SKM-1 treated with dmso at 0.1 percent for 144 hours (cell line): ENCODE results near the gene ZNF526.

Experiments used
- DNase-seq: peaks from one replicate; lab custom pipeline; 2025; ENCODE audit not compliant: unreplicated experiment; lab: John Stamatoyannopoulos, UW

The ZNF526 gene

DNA sequence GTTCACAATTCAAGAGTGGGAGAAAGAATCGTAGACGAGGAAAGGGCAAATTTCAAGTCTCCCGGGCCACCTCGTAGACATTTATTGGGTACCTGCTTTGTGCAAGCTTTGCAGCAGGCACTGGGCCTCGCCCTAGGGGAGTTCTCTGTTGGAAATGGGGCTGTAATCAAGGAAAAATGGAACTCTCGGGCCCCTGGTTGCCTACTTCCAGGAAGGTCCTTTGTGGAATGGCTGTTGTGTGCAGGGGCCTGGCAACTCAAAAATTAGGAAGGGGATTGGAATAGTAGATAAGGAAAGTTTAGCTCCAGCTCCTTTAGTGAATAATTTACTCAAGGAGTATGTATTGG is 612 bp downstream of the ZNF526 start:
- DNase-seq: no peak

DNA sequence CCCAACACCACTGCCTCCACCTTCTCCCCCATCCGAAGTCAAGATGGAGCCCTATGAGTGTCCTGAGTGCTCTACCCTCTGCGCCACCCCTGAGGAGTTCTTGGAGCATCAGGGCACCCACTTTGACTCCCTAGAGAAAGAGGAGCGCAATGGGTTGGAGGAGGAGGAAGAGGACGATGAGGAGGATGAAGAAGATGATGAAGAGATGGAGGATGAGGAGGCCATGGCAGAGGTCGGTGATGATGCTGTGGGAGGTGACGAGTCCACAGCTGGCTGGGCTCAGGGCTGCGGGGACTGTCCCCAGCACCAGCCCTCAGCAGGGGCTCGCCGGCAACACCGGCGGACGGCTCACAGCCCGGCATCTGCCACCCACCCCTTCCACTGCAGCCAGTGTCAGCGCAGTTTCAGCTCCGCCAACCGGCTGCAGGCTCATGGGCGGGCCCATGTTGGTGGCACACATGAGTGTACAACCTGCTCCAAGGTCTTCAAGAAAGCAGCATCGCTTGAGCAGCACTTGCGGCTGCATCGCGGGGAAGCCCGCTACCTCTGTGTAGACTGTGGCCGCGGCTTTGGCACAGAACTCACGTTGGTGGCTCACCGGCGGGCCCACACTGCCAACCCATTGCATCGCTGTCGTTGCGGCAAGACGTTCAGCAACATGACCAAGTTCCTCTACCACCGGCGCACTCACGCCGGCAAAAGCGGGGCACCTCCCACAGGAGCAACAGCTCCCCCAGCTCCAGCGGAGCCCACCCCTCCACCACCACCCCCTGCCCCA is 5.0 kb downstream of the ZNF526 start:
- DNase-seq: no peak

DNA sequence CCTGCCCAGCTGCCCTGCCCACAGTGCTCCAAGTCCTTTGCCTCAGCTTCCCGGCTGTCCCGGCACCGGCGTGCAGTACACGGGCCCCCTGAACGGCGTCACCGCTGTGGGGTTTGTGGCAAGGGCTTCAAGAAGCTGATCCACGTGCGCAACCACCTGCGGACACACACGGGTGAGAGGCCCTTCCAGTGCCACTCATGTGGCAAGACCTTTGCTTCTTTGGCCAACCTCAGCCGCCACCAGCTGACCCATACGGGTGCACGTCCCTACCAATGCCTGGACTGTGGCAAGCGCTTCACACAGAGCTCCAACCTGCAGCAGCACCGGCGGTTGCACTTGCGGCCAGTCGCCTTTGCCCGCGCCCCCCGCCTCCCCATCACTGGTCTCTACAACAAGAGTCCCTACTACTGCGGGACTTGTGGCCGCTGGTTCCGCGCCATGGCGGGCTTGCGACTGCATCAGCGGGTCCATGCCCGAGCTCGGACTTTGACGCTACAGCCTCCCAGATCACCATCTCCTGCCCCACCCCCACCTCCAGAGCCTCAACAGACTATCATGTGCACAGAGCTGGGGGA is 5.7 kb downstream of the ZNF526 start:
- DNase-seq: no peak

GRCh38 chr19:42226886-42227285 is 6.8 kb downstream of the ZNF526 start:
- DNase-seq: no peak

DNA sequence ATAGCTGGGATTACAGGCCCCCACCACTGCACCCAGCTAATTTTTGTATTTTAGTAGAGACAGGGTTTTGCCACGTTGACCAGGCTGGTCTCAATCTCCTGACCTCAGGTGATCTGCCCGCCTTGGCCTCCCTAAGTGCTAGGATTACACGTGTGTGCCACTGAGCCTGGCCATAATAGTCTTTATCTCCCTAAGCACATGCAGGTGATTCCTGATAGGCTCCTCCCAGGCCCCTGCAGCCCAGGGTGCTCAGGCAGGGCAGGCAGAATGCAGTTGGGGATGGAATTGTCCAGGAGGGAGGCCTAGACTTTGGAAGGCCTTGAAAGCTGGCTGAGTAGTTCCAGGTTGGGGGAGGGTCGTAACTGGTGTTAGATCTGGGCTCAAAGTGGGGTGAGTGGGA is 8.5 kb downstream of the ZNF526 start:
- DNase-seq: no peak

- no peak for DNase-seq
Measured at GRCh38 chr19:42229301-42229854, 9.3 kb downstream of the ZNF526 start.

DNA sequence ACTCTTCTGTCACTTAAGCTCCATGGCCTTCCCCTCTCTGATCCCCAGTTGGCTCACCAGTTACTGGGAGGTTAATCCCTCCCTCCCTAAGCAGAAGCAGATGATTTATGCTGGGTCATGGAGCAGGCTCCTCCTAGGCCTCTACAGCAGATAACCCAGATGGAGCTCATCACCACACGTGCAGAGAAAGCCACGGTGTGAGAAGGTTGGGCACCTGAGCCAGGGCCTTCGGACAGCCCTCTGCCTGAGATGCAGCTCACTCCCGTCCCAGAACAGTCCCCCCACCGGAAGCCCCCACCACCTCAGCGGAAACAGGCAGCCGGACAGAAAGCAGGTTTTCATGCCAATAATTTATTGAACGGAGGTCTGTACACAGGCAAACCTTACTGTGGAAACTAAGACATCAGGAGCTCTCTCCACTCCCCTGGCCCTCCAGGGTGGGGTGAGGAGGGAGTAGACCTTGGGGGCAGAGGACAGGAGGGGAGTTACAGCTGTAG is 9.8 kb downstream of the ZNF526 start:
- DNase-seq: no peak

DNA sequence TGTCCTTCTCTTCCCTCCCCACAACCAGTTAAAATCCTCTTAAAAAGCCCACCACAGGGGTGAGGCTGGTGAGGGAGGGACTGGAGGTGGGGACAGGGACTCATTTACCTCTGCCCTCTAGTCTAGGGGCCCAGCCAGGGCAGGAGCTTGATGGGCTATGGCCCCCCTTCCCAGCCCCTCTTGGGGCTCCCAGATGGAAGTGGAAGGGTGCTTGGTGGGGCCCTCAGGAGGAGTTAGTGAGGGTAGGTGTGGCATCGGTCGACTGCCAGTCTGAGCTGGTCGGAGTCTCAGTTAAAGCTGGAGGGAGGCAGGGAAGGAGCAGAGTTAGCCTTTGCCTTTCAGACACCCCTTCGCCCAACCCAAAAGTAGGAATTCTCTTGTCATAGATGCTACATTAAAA is 10.5 kb downstream of the ZNF526 start:
- no peak for DNase-seq

- DNase-seq: no peak
Measured at GRCh38 chr19:42232435-42232834, 12.3 kb downstream of the ZNF526 start.

- DNase-seq: no peak
Measured at GRCh38 chr19:42233106-42233505, 13.0 kb downstream of the ZNF526 start.

- no peak for DNase-seq
Measured at GRCh38 chr19:42233678-42234292, 13.7 kb downstream of the ZNF526 start.

DNA sequence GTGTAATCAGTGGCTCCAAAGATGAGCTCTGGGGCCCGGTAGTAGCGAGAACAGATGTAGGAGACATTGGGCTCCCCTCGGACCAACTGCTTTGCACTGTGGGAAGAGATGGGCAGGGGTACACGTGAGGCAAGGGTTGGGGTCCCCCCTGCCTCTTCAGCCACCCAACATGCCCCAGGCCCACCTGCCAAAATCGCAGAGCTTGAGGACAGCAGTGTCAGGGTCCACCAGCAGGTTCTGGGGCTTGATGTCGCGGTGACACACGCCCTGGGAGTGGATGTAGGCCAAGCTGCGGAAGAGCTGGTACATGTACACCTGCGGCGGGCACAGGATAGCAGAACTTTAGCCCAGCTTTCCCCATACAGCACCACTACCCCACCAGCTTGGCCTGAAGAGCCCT is 14.3 kb downstream of the ZNF526 start:
- no peak for DNase-seq

- no peak for DNase-seq
Measured at GRCh38 chr19:42235181-42235580, 15.1 kb downstream of the ZNF526 start.

- DNase-seq: no peak
Measured at GRCh38 chr19:42239544-42240220, 19.6 kb downstream of the ZNF526 start.

GRCh38 chr19:42241279-42241678 is 21.2 kb downstream of the ZNF526 start:
- DNase-seq: no peak

DNA sequence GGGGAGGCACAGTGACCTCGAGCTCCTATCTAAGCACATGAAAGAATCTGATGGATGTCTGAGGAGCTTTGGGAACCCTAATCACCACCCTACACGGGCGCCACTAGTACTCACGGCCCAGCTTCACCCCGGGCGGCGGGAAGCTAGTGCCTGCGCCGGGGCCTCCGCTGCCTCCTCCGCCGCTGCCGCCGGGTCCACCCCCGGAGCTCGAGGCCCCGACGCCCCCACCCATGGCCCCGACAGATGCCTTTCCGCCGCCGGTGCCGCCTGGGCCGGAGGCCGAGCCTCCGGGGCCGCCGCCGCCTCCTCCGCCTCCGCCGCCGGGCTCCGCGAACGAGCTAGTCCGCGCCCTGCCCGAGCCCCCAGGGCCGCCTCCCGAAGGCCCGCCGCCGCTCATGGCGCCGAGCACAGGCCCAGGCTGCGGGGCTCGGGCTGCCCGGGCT is 22.0 kb downstream of the ZNF526 start:
- no peak for DNase-seq

DNA sequence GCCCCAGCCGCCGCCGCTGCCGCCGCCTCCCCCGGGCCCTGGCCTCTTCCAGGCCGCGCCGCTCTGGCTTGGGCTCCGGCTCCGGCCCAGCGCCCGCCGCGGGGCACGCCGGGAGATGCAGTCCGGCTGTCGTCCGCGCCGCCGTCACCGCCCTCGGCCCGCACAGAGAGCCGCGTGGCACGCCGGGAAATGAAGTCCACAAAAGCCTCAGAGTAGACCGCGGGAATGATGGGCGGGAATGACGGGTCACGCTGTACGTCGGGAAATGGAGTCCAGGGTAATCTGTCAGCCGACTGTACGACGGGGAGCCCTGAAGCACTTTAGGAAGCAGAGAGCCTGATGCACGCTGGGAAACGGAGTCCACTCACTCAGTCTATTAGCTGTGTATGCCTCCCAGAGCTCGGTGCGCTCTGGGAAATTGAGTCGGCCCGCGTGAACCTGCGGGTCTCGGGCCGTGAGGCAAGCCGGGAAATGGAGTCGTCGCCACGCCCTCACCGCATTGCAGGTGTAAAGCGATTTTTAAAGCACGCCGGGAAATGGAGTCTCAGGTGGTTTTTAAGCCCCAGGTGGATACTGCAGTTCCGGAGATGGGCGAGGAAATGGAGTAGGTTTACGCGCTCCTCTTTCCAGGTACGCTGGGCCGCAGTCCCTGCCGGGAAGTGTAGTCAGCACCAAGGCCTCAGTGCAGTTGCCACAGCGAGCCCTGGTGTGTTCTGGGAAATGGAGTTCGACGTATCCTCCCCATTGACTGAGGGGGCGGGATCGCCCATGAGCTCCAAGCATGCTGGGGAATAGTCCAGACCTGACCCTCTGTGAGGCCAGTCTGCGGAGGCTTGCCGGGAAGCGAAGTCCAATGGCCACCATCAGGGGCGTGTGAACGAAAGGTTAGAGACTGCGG is 22.6 kb downstream of the ZNF526 start, which contains the start of gene GSK3A:
TSS of gene GSK3A (minus strand) at position 91 of the 898 bp plus-strand sequence. CDS start 137 bp downstream, outside the sequence.
- DNase-seq: peak; percentile 91

GRCh38 chr19:42244347-42245220 is 24.5 kb downstream of the ZNF526 start:
- DNase-seq: peak; percentile 75

GRCh38 chr19:42245231-42245630 is 25.1 kb downstream of the ZNF526 start:
- no peak for DNase-seq
